Activated CD8-positive, alpha-beta memory T cell treated with anti-CD3 and anti-CD28 coated beads, Interleukin-2, amount 50 U/mL, for 4 hours (primary cell): Measurements from ENCODE around the gene LRRC8C.

Source experiments
- DNase-seq: peaks from one replicate; pipeline ENCODE4 v3.0.0-alpha.2; 2020

The LRRC8C gene

GRCh38 chr1:89635825-89636815, 3.2 kb downstream of the LRRC8C start:
- DNase-seq: no peak

GRCh38 chr1:89637496-89637895, 4.6 kb downstream of the LRRC8C start:
- no peak for DNase-seq

- no peak for DNase-seq
Measured at GRCh38 chr1:89640440-89640839, 7.5 kb downstream of the LRRC8C start.

- no peak for DNase-seq
Measured at GRCh38 chr1:89641781-89642180, 8.9 kb downstream of the LRRC8C start.

DNA sequence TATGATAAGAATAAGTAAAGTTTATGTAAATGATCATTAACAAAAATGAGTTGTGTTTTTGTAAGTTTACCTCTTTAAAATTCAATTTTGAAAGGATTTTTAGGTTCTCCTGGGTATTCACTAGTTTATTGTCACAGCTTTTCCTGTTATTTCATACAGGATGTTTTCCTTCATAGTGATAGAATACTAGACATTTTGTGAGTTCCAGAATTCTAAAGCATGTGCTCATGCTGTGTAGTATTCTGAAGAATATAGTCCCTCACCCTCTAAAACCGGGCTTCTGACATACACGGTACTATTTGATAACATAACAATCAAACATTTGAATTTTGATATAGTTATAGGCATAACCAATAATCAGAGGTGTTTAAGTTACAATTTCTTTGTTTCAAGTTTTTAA, 10.7 kb downstream of the LRRC8C start:
- DNase-seq: no peak

- no peak for DNase-seq
Measured at GRCh38 chr1:89644119-89644814, 11.3 kb downstream of the LRRC8C start.

- DNase-seq: no peak
Measured at GRCh38 chr1:89646259-89646658, 13.3 kb downstream of the LRRC8C start.

GRCh38 chr1:89649783-89650182, 16.9 kb downstream of the LRRC8C start:
- no peak for DNase-seq

GRCh38 chr1:89652373-89652772, 19.5 kb downstream of the LRRC8C start:
- no peak for DNase-seq

GRCh38 chr1:89657886-89658285, 25.0 kb downstream of the LRRC8C start:
- no peak for DNase-seq

DNA sequence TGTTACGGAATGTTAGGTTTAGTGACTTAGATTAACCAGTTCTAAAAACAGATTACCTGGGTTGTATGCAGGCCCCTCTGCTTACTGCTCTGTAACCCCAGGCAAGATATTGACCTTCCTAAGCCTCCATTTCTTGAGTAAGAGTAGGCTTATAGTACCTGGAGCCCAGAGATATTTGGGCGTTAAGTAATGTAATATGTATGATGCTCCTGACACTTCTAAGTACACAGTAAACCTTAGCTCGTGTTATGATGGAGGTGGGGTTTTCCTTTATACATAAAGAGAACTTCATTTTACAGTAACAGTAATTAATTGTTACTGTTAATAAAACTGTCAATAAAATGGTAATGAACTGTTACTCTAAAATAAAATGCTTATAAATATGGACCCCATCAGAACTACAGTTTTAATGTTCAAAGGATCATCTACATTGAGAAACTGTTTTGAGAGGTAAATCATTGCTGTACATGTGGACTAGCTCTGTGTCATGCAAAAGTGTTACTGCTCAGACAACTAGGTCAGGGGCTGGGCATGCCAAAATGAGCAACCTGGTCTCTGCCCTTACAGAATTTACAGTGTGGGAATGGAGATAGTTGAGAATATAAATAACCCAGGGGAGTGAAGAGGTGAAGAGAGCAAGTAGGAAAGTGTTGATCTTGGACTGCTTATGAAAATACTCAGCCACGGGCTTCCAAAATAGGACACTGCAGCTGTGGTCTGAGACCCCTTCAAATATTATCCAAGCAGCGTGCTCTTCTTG, 26.6 kb downstream of the LRRC8C start:
- no peak for DNase-seq

DNA sequence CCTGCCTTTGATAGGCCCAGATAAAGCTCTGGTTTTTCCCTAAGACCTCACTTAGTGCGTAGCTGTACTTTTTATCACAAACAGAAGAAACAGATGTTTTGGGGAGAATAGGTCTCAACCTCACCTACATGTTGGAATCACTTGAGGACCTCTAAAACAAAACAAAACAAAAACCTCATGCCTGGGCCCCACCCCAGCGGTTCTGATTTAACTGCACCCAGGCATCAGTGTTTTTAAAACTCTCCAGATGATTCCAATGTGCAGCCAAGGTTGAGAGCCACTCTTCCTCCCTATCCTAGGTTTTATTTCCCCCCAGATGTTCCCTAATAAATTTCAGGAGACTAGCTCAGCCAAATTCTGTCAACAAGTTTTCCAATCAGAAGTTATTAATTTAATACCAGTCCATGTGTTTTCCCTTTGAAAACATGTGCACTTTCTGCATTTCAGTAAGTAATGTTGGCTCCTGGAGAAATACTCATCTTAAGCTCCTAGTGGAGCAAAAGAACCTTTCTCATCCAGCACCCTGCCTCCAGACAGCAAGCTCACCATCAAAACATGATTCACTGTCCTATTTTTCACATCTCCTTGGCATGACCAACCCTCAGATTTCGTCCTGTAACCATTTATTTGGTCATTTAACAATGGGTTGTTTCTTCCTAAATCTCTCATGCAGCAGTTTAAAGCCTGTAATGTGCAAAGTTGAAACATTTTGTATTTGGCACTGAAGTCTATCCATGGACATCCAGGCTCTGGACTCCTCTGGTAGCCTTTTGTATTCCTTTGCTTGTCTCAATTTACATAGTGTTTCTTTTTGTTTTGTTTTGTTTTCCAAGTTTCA, 27.5 kb downstream of the LRRC8C start:
- no peak for DNase-seq

GRCh38 chr1:89665941-89666340, 33.0 kb downstream of the LRRC8C start:
- DNase-seq: no peak

- no peak for DNase-seq
Measured at GRCh38 chr1:89666640-89667039, 33.7 kb downstream of the LRRC8C start.

GRCh38 chr1:89667691-89668090, 34.8 kb downstream of the LRRC8C start:
- DNase-seq: no peak

GRCh38 chr1:89668961-89669360, 36.0 kb downstream of the LRRC8C start:
- no peak for DNase-seq

DNA sequence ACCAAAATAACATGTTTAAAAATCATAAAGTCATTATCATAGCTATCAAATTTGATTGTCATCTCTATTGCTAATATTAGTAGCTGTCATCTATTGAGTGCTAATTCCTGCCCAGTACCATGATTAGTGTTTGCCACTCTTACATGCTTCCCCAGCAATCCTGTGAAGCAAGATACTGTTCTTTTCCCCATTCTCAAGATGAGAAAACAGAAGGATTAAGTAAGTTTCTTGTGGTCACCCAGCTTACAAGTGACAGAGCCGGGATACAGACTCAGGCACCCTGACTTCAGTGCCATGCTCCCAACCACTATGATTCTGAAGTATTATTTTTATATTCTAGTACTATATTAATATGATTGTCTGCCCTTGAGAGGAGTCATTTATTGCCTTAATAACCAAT, 36.5 kb downstream of the LRRC8C start:
- no peak for DNase-seq

DNA sequence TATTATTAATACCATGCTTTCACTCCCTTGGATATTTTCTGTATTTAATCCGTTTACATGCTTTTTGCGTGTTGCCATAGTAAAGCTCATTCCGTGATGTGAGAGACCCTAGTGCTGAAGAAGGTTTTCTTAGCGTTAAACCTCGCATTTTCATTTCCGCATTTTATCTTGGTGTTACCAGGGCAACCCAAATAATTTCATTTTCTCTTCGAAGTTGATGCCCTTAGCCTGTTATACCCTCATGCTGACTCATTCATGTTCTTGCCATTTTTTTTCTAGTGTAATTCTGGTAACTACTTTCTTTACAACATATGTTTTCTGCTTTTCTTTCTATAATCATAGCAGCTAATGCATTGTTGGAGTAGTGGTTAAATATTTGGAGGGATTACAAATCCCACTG, 37.2 kb downstream of the LRRC8C start:
- DNase-seq: no peak

GRCh38 chr1:89670711-89671110, 37.8 kb downstream of the LRRC8C start:
- no peak for DNase-seq

DNA sequence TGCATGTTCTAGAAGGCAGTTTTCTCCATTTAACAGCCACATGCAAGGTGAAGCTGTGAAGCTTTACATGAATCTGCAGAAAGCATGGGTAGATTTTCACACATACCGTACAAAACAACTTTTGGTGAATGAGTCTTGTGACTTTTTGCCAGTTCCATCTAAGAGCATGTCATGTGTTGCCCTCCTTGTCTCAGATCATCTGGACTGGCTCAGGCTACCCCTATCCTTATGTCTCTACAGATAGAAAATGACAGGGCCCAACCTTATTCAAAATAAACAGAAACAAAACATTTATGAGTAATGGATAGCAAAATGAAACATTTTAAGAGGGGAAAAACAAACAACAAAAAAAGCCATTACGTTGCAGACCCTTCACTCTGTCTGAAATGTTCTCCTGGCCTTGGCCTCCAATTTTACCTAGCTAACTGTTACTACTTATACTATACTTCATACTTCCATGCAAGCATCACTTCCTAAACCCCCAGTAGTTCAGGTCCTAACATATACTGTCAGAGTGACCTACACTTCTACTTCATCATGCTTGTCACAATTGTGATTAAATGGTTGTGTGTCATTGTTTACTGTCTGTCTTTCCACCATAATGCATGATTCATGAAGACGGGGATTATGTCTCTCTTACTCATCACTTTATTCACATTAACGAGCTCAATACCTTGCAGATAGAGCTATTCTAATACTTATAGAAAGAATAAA, 39.0 kb downstream of the LRRC8C start:
- no peak for DNase-seq

GRCh38 chr1:89672489-89673183, 39.7 kb downstream of the LRRC8C start:
- DNase-seq: no peak
